H1 (cell line): ENCODE data around the gene CACNA1G. TPM values are rescaled to one million over a fixed set of nuclear protein-coding genes. Genes with fewer than 3 reads are reported as not detected.

ENCODE experiments used
- CTCF ChIA-PET: fragments of 300-600 bp; sonication (Branson Sonifier 250); formaldehyde crosslinking; loops from one replicate; lab custom pipeline; 2021; ENCODE audit not compliant: partially characterized antibody; lab: Charles Lee
- POLR2A ChIA-PET: fragments of 300-600 bp; sonication (Branson Sonifier 250); formaldehyde crosslinking; loops from one replicate; lab custom pipeline; 2021; ENCODE audit warnings: inconsistent platforms; ENCODE audit not compliant: partially characterized antibody; lab: Charles Lee
- DNase-seq, 2 experiments: peaks; one replicate each; pipeline versions ENCODE4 v3.0.0 to v3.0.0-alpha.2; 2010 to 2022; ENCODE audit warnings: low spot score in 2 of 2, low read depth in 1 of 2, mixed read lengths in 1 of 2
- FAIRE-seq: peaks from 2 replicates; lab custom pipeline; 2011; peaks lifted over from hg19 to GRCh38; lab: Jason Lieb, UNC
- H2AFZ ChIP-seq: 2 replicates; pipeline ENCODE4 v1.8.1; 2012; ENCODE audit warnings: low read length, inconsistent platforms
- H2AK5ac ChIP-seq: 2 replicates; pipeline ENCODE4 v1.6.1; 2013; ENCODE audit warnings: low read depth, low read length
- H2BK120ac ChIP-seq: replicated peaks from 2 replicates; pipeline ENCODE3; 2013; ENCODE audit warnings: low read depth, low read length, inconsistent platforms
- H2BK12ac ChIP-seq: 2 replicates; pipeline ENCODE4 v1.6.1; 2013; ENCODE audit warnings: low read depth, low read length
- H2BK15ac ChIP-seq: 2 replicates; pipeline ENCODE4 v1.6.1; 2013; ENCODE audit warnings: low read length
- H2BK20ac ChIP-seq: 2 replicates; pipeline ENCODE4 v1.6.1; 2013; ENCODE audit warnings: low read length
- H2BK5ac ChIP-seq: 2 replicates; pipeline ENCODE4 v1.6.1; 2013; ENCODE audit warnings: low read depth, low read length
- H3K14ac ChIP-seq: 2 replicates; pipeline ENCODE4 v1.6.1; 2013; ENCODE audit warnings: inconsistent platforms; ENCODE audit not compliant: insufficient read length
- H3K18ac ChIP-seq: 2 replicates; pipeline ENCODE4 v1.6.1; 2013; ENCODE audit warnings: low read length; ENCODE audit errors: extremely low read depth
- H3K23ac ChIP-seq: 2 replicates; pipeline ENCODE4 v1.6.1; 2013; ENCODE audit warnings: inconsistent platforms; ENCODE audit not compliant: insufficient read length
- H3K23me2 ChIP-seq: 2 replicates; pipeline ENCODE4 v1.6.1; 2013; ENCODE audit warnings: low read depth, low read length
- H3K27ac ChIP-seq: 2 replicates; pipeline ENCODE4 v1.6.1; 2011; ENCODE audit warnings: low read depth, low read length, inconsistent platforms
- H3K27me3 ChIP-seq, 4 experiments: replicated peaks in 1 of 4; 1 replicate in 1 of 4; 2 replicates in 3 of 4; pipeline versions ENCODE4 v1.6.1 to v1.8.1; 2011 to 2013; ENCODE audit warnings: low read length in 3 of 4, mild to moderate bottlenecking in 3 of 4, inconsistent platforms in 2 of 4, mixed read lengths in 2 of 4, moderate library complexity in 1 of 4; ENCODE audit not compliant: control insufficient read depth in 3 of 4, insufficient read depth in 3 of 4; ENCODE audit errors: extremely low read depth in 1 of 4
- H3K36me3 ChIP-seq, 4 experiments: 2 replicates each; pipeline versions ENCODE4 v1.6.1 to v1.8.1; 2011 to 2013; ENCODE audit warnings: mild to moderate bottlenecking in 4 of 4, low read length in 3 of 4, moderate library complexity in 2 of 4, control low read depth in 1 of 4, inconsistent platforms in 1 of 4; ENCODE audit not compliant: insufficient read depth in 4 of 4, control insufficient read depth in 2 of 4
- H3K4ac ChIP-seq: replicated peaks from 2 replicates; pipeline ENCODE3; 2013; ENCODE audit warnings: low read length, low read depth, mixed read lengths, inconsistent platforms; ENCODE audit not compliant: insufficient read length
- H3K4me1 ChIP-seq, 4 experiments: replicated peaks in 1 of 4; 1 replicate in 1 of 4; 2 replicates in 3 of 4; pipeline versions ENCODE4 v1.6.1 to v1.8.1; 2011 to 2013; ENCODE audit warnings: low read length in 3 of 4, inconsistent platforms in 2 of 4, mixed read lengths in 1 of 4; ENCODE audit not compliant: insufficient read depth in 4 of 4, control insufficient read depth in 3 of 4
- H3K4me2 ChIP-seq, 2 experiments: 2 replicates each; pipeline versions ENCODE4 v1.6.1 to v1.8.1; 2011 to 2013; ENCODE audit warnings: low read depth in 2 of 2, low read length in 2 of 2, control low read depth in 1 of 2, inconsistent platforms in 1 of 2, mild to moderate bottlenecking in 1 of 2; ENCODE audit not compliant: insufficient read depth in 1 of 2
- H3K4me3 ChIP-seq, 4 experiments: fragments of 200-600, 300-600 bp in 1 of 4; sonication (generic), shearing (Covaris generic), sonication (Bioruptor Twin) in 1 of 4; 2 replicates each; pipeline versions ENCODE4 v1.5.1 to v1.8.1; 2011 to 2016; ENCODE audit warnings: low read length in 4 of 4, low read depth in 3 of 4, control low read depth in 2 of 4, inconsistent platforms in 2 of 4, mild to moderate bottlenecking in 2 of 4, mixed read lengths in 1 of 4, moderate library complexity in 1 of 4; ENCODE audit not compliant: insufficient read depth in 2 of 4; ENCODE audit errors: extremely low read depth in 1 of 4
- H3K56ac ChIP-seq: replicated peaks from 2 replicates; pipeline ENCODE3; 2013; ENCODE audit warnings: low read depth, mild to moderate bottlenecking, mixed read lengths, low read length, inconsistent platforms; ENCODE audit not compliant: insufficient read length
- H3K79me1 ChIP-seq: 2 replicates; pipeline ENCODE4 v1.6.1; 2013; ENCODE audit warnings: low read depth, low read length, control low read depth
- H3K79me2 ChIP-seq, 2 experiments: 2 replicates each; pipeline versions ENCODE4 v1.6.1 to v1.8.1; 2012 to 2013; ENCODE audit warnings: low read length in 2 of 2, mild to moderate bottlenecking in 2 of 2, inconsistent platforms in 1 of 2; ENCODE audit not compliant: insufficient read depth in 2 of 2, control insufficient read depth in 1 of 2
- H3K9ac ChIP-seq, 4 experiments: replicated peaks in 1 of 4; 1 replicate in 1 of 4; 2 replicates in 3 of 4; pipeline versions ENCODE4 v1.6.1 to v1.8.1; 2011 to 2013; ENCODE audit warnings: low read depth in 3 of 4, low read length in 3 of 4, control low read depth in 2 of 4, mild to moderate bottlenecking in 2 of 4, moderate library complexity in 2 of 4, inconsistent platforms in 1 of 4; ENCODE audit errors: extremely low read depth in 1 of 4
- H3K9me3 ChIP-seq, 2 experiments: 2 replicates each; pipeline versions ENCODE4 v1.6.1 to v1.8.1; 2012 to 2013; ENCODE audit warnings: mild to moderate bottlenecking in 2 of 2, moderate library complexity in 2 of 2, control low read depth in 1 of 2, inconsistent platforms in 1 of 2, low read depth in 1 of 2, low read length in 1 of 2, mixed read lengths in 1 of 2; ENCODE audit not compliant: insufficient read depth in 2 of 2
- H4K20me1 ChIP-seq, 2 experiments: replicated peaks in 1 of 2; 2 replicates each; pipeline versions ENCODE3 to v1.8.1; 2011 to 2013; ENCODE audit warnings: inconsistent platforms in 2 of 2, low read length in 2 of 2, mild to moderate bottlenecking in 1 of 2; ENCODE audit not compliant: insufficient read depth in 2 of 2, control insufficient read depth in 1 of 2
- H4K5ac ChIP-seq: 2 replicates; pipeline ENCODE4 v1.6.1; 2013; ENCODE audit warnings: low read length, low read depth, mixed read lengths, inconsistent platforms; ENCODE audit not compliant: insufficient read length
- H4K8ac ChIP-seq: 2 replicates; pipeline ENCODE4 v1.8.0; 2013; ENCODE audit warnings: mild to moderate bottlenecking, moderate library complexity, low read length, inconsistent platforms; ENCODE audit not compliant: insufficient read depth; ENCODE audit errors: extremely low read depth
- H4K91ac ChIP-seq: replicated peaks from 2 replicates; pipeline ENCODE3; 2013; ENCODE audit warnings: low read length, mixed read lengths, inconsistent platforms; ENCODE audit not compliant: insufficient read length
- BACH1 ChIP-seq: IDR thresholded peaks from 2 replicates; pipeline ENCODE4 v1.6.1; 2012; ENCODE audit warnings: low read length, improper control_type of control experiment
- CBX5 ChIP-seq: fragments of 300-800, 300-1000 bp; sonication (generic); IDR thresholded peaks from 2 replicates; pipeline ENCODE4 v1.7.1; 2016; ENCODE audit warnings: antibody characterized with exemption, low read length, low read depth
- CHD2 ChIP-seq: IDR thresholded peaks from 2 replicates; pipeline ENCODE4 v1.6.1; 2012; ENCODE audit warnings: low read length, improper control_type of control experiment
- RNF2 ChIP-seq: fragments of 200-900, 300-1000 bp; sonication (generic); IDR thresholded peaks from 2 replicates; pipeline ENCODE4 v1.7.1; 2016; ENCODE audit warnings: borderline replicate concordance, low read depth, mild to moderate bottlenecking, antibody characterized with exemption, low read length; ENCODE audit not compliant: poor library complexity, severe bottlenecking; ENCODE audit errors: missing control alignments
- RXRA ChIP-seq: IDR thresholded peaks from 2 replicates; pipeline ENCODE4 v1.6.1; 2011; ENCODE audit warnings: low read depth, mild to moderate bottlenecking, low read length, moderate library complexity; ENCODE audit not compliant: insufficient read depth
- SIN3A ChIP-seq, 2 experiments: IDR thresholded peaks in 1 of 2; conservative IDR thresholded peaks in 1 of 2; 2 replicates each; pipeline ENCODE4 v1.6.1; 2011 to 2012; ENCODE audit warnings: low read length in 2 of 2, improper control_type of control experiment in 1 of 2, low read depth in 1 of 2, mild to moderate bottlenecking in 1 of 2
- SP1 ChIP-seq: IDR thresholded peaks from 2 replicates; pipeline ENCODE4 v1.6.1; 2011; ENCODE audit warnings: low read depth, low read length
- SRF ChIP-seq: IDR thresholded peaks from 2 replicates; pipeline ENCODE4 v1.6.1; 2011; ENCODE audit warnings: mild to moderate bottlenecking, low read depth, low read length, moderate library complexity
- TAF1 ChIP-seq: IDR thresholded peaks from 2 replicates; pipeline ENCODE4 v1.6.1; 2011; ENCODE audit warnings: mild to moderate bottlenecking, low read depth, low read length
- ZNF274 ChIP-seq: IDR thresholded peaks from 2 replicates; pipeline ENCODE4 v1.7.0; 2012; ENCODE audit warnings: low read length, borderline replicate concordance; ENCODE audit errors: extremely low read depth
- WGBS, 2 experiments: shearing (Covaris generic) in 1 of 2; methylation state at CpG; one replicate each; pipeline versions ENCODE4 v1.1.6 to v1.1.7; 2013 to 2015; ENCODE audit warnings: low lambda C conversion rate in 2 of 2, mixed read lengths in 2 of 2, inconsistent platforms in 1 of 2, low coverage in 1 of 2, missing lambda C conversion rate in 1 of 2; ENCODE audit not compliant: insufficient replicate concordance in 2 of 2, insufficient coverage in 1 of 2, insufficient read length in 1 of 2; ENCODE audit errors: extremely low coverage in 1 of 2, missing lambda C conversion rate in 1 of 2; 5-methylcytosine and 5-hydroxymethylcytosine counted together
- polyA plus RNA-seq, 7 experiments: library from polyadenylated mRNA; depleted of rRNA in 3 of 7; stranded (reverse) in 5 of 7; unstranded in 2 of 7; fragments of >200 nt in 5 of 7; fragments of 200-250 nt in 2 of 7; gene quantifications; 1 replicate in 5 of 7; 2 replicates in 1 of 7; 4 replicates in 1 of 7; pipeline versions ENCODE4 v1.2.1 to v1.2.3, GENCODE V29; 2011 to 2013; ENCODE audit warnings: missing spikeins in 2 of 7, mixed read lengths in 2 of 7
- total RNA-seq: library from RNA; stranded (reverse); fragmentation: NEBNext Ultra II Directional; extraction: Animal tissue kit (Norgen Biotek cat#: 25700); gene quantifications from 2 replicates; pipeline ENCODE4 v1.2.1, GENCODE V29; 2021

The CACNA1G gene
- total and polyA plus RNA-seq, 2 of the 8 experiments (the other 6 are each of a cell fraction or from before 2014, with no cell fraction given): 2.9 to 4.9 TPM

GRCh38 chr17:50513495-50513894, 47.0 kb upstream of the CACNA1G start:
- Histone ChIP-seq H3K56ac (no peak overlapping the region), H3K14ac (no peak overlapping the region), H3K9ac (no peak overlapping the region), H2BK15ac (no peak overlapping the region), H2BK20ac (no peak overlapping the region), H4K20me1 (peaks cover 1 to 3% of the 10 kb centered on the region in 2 experiments), H3K4me1 (peaks cover 0 to 5% (median 4%) of the 10 kb centered on the region in 4 experiments; a peak in 5 of 7 replicates), H3K23me2 (peaks cover 3% of the 10 kb centered on the region; the same call in 1 of the 2 replicates), H2BK12ac (no peak overlapping the region), H3K79me1 (no peaks in the 10 kb centered on the region), H4K5ac (no peak overlapping the region), H4K8ac (no peak overlapping the region), H4K91ac (no peak overlapping the region), H3K4ac (no peak overlapping the region), H3K27me3 (no peaks in the 10 kb centered on the region; a peak in 2 of 7 replicates), H3K79me2 (no peaks in the 10 kb centered on the region), H2BK5ac (no peak overlapping the region), H3K4me2 (no peak overlapping the region), H2BK120ac (no peak overlapping the region), H2AK5ac (no peak overlapping the region), H3K23ac (no peak overlapping the region), H2AFZ (no peak overlapping the region), H3K9me3 (no peaks in the 10 kb centered on the region), H3K36me3 (no peaks in the 10 kb centered on the region), H3K4me3 (no peak overlapping the region), H3K18ac (no peak overlapping the region), H3K27ac (no peak overlapping the region)
- 88% methylated on average over 4 of the region's 4 CpGs; no CpG with 5 or more reads in 1 of the 2 experiments for WGBS, 2 experiments
- FAIRE-seq (no peak), DNase-seq (no peak)
- CTCF ChIA-PET: interaction anchor here (0.7 to 1.3 kb wide), 2 partner anchors 31 to 399 kb away, joined by 3 to 7 read pairs; no protein-coding TSS in a partner anchor
- POLR2A ChIA-PET: interaction anchor here (0.9 kb wide), 1 partner anchor 29 kb away, joined by 3 read pairs; no protein-coding TSS in a partner anchor
- TF ChIP-seq TAF1 (no peak), SP1 (no peak), RNF2 (no peak), SRF (no peak), ZNF274 (no peak), BACH1 (no peak), SIN3A (conservative IDR thresholded peaks at IDR 0.05 in 1 of 2, IDR thresholded peaks at IDR 0.05 in 1 of 2; ENCODE audit: low read depth in 1 of 2, low read length in 2 of 2) (no peak), CHD2 (no peak), RXRA (no peak), CBX5 (no peak)
